MG63 (cell line): ENCODE measurements around the gene RITA1. TPM values are rescaled to one million over a fixed set of nuclear protein-coding genes. Genes with fewer than 3 reads are reported as not detected.

Experiments used
- DNase-seq: peaks from one replicate; pipeline ENCODE4 v3.0.0-alpha.2; 2020
- H3K27me3 ChIP-seq: fragments of 250-450 bp; sonication (Bioruptor Pico); 2 replicates; pipeline ENCODE4 v1.5.1; 2020; ENCODE audit warnings: mild to moderate bottlenecking, moderate library complexity
- H3K36me3 ChIP-seq: fragments of 250-450 bp; sonication (Bioruptor Pico); 2 replicates; pipeline ENCODE4 v1.5.1; 2020; ENCODE audit warnings: mild to moderate bottlenecking, moderate library complexity
- H3K4me3 ChIP-seq: fragments of 250-450 bp; sonication (Bioruptor Pico); 2 replicates; pipeline ENCODE4 v1.5.1; 2020; ENCODE audit warnings: mild to moderate bottlenecking, moderate library complexity
- H3K9me3 ChIP-seq: fragments of 250-450 bp; sonication (Bioruptor Pico); 2 replicates; pipeline ENCODE4 v1.5.1; 2020; ENCODE audit warnings: mild to moderate bottlenecking, moderate library complexity
- total RNA-seq: library from RNA; depleted of rRNA; stranded (reverse); fragments of >200 nt; shearing (Covaris generic); gene quantifications from 2 replicates; pipeline ENCODE4 v1.2.3, GENCODE V29; 2014; ENCODE audit warnings: low replicate concordance

RITA1 gene
- total RNA-seq, 1 experiment from 2014 or later: 38.6 TPM

DNA sequence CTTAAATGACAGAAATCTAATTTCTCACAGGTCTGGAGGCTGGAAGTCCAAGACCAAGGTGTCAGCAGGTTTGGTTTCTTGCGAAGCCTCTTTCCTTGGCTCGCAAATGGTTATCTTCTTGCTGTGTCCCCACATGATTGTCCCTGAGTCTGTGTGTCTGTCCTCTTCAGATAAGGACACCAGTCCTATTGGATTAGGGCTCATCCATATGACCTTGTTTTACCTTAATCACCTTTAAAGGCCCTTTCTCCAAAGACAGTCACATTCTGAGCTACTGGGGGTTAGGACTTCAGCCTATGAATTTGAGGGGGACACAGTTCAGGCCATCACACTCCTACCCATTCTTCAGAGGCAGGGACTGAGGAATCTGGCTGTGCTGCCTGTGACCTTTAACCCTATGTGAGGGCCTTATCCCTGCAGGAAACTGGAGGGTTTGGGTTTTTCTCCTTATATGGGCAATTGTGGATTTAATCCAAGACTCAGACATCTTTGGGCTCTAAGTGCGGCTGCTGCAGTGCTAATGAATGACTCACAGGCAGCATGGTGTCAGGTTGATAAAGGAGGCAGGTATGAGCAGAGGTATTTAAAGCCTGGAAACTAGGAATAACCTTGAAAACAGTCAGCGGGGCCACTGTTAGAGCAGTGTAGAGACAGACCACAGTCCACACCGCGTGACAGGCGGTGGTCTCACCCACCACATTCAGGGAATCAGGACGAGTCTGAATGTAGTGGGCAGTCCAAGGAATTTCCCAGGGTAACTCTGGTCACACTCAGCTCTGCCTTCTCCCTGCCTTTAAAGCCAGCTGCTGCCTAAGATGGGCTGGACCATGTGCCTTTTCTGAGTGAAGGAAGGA, 45.9 kb downstream of the RITA1 start:
- no peak for DNase-seq
- H3K36me3 ChIP-seq: peaks cover 13% of the 10 kb centered on the region
- no peaks in the 10 kb centered on the region for H3K27me3 ChIP-seq
- H3K9me3 ChIP-seq: no peaks in the 10 kb centered on the region
- H3K4me3 ChIP-seq: no peak overlapping the region

DNA sequence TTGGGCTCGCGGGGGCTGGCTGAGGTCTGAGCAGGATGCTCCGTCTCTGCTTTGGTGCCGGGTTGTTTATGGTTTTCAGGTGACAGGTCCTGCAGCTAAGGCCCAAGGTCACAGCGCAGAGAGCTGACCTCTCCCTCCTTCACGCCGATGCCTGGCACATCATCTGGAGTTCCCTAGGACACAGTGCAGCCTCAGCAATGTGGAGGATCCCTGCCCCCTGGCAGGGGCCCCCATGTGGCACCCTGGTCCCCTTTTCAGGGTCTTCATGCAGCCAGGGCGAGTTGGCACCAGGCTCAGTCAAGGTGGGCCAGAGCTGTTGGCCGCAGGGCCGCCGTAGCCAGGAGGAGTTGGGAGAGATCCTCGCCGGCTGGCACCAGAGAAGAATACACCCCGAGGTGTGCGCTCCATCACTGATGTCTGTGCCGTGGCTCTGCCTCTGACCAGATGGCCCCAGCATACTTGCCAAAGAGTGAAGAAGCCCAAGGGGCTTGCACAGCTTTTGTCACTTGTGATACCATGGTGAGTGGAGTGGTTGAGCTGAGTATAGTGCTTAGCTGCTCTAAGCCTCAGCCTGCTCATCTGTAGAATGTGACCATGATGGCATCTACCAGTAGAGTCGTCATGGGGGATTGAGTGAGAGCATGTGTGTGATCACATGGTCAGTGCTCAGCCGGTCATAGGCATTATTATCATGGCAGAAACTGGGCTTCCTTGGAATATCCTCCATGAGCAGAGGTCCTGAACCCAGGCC, 46.7 kb downstream of the RITA1 start:
- H3K9me3 ChIP-seq: no peaks in the 10 kb centered on the region
- no peak for DNase-seq

GRCh38 chr12:113232840-113233585, 47.5 kb downstream of the RITA1 start:
- Histone ChIP-seq H3K4me3 (no peak overlapping the region), H3K36me3 (peaks cover 13% of the 10 kb centered on the region), H3K9me3 (no peaks in the 10 kb centered on the region), H3K27me3 (no peaks in the 10 kb centered on the region)
- peak; percentile 90 for DNase-seq

More for the DNA sequence above, 46.7 kb downstream of the RITA1 start:
- Histone ChIP-seq H3K4me3 (no peak overlapping the region), H3K36me3 (peaks cover 13% of the 10 kb centered on the region), H3K27me3 (no peaks in the 10 kb centered on the region)

DNA sequence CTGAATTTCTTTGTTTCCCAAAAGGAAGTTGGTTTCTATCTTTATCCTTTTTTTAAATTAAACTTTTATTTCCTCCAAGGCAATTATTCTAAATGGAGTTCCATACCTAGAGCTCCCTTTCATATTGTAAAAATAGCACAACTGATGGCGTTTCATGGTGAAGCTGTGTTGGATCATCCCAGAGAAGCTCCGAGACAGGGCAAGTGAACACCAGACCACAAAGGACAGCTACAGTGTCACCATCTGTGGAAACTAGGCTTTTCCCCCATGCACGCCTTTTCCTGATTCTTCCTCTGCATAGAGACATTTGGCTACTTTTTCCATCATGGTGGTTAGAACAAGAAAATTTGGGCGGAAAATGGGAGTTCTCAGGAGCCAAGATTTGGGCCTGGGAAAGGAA, 48.4 kb downstream of the RITA1 start:
- Histone ChIP-seq H3K27me3 (no peaks in the 10 kb centered on the region), H3K36me3 (peaks cover 13% of the 10 kb centered on the region), H3K4me3 (no peak overlapping the region), H3K9me3 (no peaks in the 10 kb centered on the region)
- no peak for DNase-seq

DNA sequence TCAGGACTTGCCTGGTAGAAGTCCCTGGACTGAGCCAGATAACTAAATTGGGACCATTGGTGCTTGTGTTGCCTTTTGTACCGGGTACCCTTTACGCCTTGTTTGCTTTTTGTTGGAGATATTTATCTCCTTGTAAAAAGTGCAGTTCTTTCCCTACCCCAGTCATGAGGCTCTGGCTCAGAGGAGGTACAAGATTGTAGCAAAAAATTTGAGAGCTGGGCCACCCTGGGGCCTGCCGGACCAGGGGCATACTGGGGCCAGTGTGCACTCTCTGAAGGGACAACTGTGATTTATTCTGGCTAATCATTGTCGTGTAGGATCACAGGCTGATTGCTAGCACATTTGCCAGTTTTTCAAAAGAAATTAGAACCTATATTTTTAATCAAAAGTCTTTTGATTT, 49.0 kb downstream of the RITA1 start:
- H3K36me3 ChIP-seq: peaks cover 13% of the 10 kb centered on the region
- no peaks in the 10 kb centered on the region for H3K27me3 ChIP-seq
- H3K9me3 ChIP-seq: no peaks in the 10 kb centered on the region
- DNase-seq: no peak
- no peak overlapping the region for H3K4me3 ChIP-seq

- DNase-seq: no peak
Observed at GRCh38 chr12:113235976-113236375, 50.5 kb downstream of the RITA1 start.

DNA sequence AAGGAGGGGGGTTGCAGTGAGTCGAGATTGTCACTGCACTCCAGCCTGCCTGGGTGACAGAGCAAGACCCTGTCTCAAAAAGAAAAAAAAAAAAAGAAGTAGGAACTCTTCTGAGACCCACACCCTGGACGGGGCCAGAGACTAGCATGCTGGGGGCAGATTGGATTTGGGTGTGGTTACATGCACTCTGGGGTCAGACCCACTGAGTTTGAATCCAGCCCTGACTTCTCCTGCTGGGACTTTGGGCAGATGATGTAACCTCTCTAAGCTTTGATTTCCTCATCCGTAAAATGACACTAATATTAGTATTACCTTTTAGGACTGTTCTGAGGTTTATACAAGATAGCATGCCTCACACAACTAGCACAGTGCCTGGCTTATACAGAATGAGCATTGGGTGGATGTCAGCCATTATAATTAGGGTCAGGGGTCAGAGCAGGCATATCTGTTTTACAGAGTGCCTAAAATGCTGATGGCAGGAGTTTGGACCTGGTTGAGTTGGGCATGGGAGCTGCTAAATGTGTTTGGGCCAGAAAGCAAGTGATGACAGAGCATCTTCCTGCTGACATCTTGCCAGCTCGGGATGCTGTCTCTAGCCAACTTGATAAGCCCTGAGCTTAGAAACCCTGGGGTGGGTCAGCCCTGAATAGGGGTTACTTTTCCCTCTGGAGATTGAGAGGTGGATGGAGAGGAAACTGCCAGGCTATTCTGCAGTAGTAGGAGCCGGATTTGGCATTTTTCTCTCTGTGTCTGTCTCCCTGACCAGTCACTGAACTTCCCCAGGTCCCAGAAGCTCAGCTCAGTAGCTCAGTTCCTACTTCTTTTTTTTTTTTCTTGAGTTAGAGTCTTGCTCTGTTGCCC, 51.2 kb downstream of the RITA1 start:
- Histone ChIP-seq H3K36me3 (no peaks in the 10 kb centered on the region), H3K27me3 (no peaks in the 10 kb centered on the region), H3K4me3 (no peak overlapping the region), H3K9me3 (no peaks in the 10 kb centered on the region)
- DNase-seq: no peak

More at GRCh38 chr12:113235976-113236375, 50.5 kb downstream of the RITA1 start:
- Histone ChIP-seq H3K36me3 (peaks cover 8% of the 10 kb centered on the region), H3K27me3 (no peaks in the 10 kb centered on the region), H3K4me3 (no peak overlapping the region), H3K9me3 (no peaks in the 10 kb centered on the region)

DNA sequence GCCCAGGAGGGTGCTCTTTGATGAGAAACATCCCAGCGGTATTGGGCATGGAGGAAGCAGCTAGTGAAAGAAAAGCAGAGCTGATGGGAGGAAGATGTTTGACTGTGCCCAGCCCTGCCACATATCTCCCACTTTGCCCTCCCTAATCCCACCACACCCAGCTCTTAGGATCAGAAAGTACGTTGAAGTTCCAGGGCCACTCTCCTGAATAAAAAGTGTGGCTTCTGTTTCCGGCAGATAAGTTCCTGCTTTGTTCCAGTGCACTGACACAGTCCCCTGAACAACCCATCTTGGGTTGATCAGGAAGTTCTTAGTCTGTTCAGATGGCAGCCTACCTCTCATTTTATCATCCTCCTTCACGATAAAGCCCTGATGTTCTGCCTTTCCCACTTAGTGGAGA, 52.2 kb downstream of the RITA1 start:
- H3K4me3 ChIP-seq: no peak overlapping the region

DNA sequence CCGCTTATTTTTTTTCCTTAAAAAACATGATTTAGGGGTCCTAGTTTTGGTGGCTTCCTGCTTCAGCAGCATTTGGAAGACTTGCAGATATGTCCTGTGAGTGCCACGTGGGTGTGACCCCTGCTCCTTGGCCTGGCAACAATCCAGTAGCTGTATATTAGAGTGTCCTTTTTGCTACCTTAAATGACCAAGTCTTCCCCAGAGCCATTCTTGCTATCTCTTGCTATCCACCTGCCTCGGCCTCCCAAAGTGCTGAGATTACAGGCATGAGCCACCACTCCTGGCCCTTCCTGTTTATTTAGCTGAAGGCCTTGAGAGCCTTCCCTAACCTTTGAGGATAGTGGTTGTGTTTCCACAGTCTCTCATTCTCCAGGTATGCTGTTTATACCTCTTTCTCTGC, 52.8 kb downstream of the RITA1 start:
- Histone ChIP-seq H3K36me3 (no peaks in the 10 kb centered on the region; the same call in 1 of the 2 replicates), H3K9me3 (no peaks in the 10 kb centered on the region), H3K4me3 (no peak overlapping the region), H3K27me3 (no peaks in the 10 kb centered on the region)
- no peak for DNase-seq

More for the DNA sequence above, 52.2 kb downstream of the RITA1 start:
- DNase-seq: no peak
- H3K36me3 ChIP-seq: no peaks in the 10 kb centered on the region; the same call in 1 of the 2 replicates
- no peaks in the 10 kb centered on the region for H3K9me3 ChIP-seq
- H3K27me3 ChIP-seq: no peaks in the 10 kb centered on the region

- Histone ChIP-seq H3K27me3 (no peaks in the 10 kb centered on the region), H3K36me3 (no peaks in the 10 kb centered on the region; the same call in 1 of the 2 replicates), H3K4me3 (no peak overlapping the region), H3K9me3 (no peaks in the 10 kb centered on the region)
- no peak for DNase-seq
Observed at GRCh38 chr12:113239288-113239771, 53.8 kb downstream of the RITA1 start.

DNA sequence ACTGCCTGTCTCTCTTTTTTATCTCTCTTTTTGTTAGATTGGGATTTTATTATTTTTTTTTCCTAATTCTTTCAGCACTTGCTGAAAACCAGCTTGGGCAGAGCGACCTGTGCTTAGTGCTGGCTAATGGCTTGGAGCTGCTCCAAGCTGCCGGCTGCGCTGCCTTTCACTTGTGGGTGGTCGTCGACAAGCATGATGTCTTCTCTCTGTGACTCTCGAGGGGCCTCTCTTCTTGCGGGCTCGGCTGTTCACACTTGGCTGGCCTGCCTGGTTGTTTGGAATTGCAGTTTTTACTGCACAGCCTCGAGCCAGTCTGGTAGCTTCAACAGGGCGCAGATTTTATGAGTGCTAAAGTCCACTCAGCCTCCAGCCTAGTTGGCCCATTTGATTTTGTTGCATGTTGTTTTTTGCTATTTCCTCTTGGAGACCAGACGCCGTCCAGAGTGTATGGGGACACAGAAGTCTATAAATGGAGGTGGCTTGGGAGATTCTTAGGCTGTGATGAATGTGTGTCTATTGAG, 54.4 kb downstream of the RITA1 start:
- no peak for DNase-seq
- no peak overlapping the region for H3K4me3 ChIP-seq
- no peaks in the 10 kb centered on the region for H3K9me3 ChIP-seq
- no peaks in the 10 kb centered on the region for H3K27me3 ChIP-seq
- H3K36me3 ChIP-seq: no peaks in the 10 kb centered on the region; the same call in 1 of the 2 replicates

- no peaks in the 10 kb centered on the region for H3K27me3 ChIP-seq
- no peaks in the 10 kb centered on the region for H3K9me3 ChIP-seq
- no peaks in the 10 kb centered on the region; the same call in 1 of the 2 replicates for H3K36me3 ChIP-seq
- DNase-seq: no peak
- H3K4me3 ChIP-seq: no peak overlapping the region
Observed at GRCh38 chr12:113240395-113240794, 54.9 kb downstream of the RITA1 start.

- Histone ChIP-seq H3K4me3 (no peak overlapping the region; the same call in 1 of the 2 replicates), H3K27me3 (no peaks in the 10 kb centered on the region), H3K36me3 (no peaks in the 10 kb centered on the region; the same call in 1 of the 2 replicates), H3K9me3 (no peaks in the 10 kb centered on the region)
- DNase-seq: peak; percentile 65
Observed at GRCh38 chr12:113241191-113242025, 55.9 kb downstream of the RITA1 start.
